Panc1 (cell line): ENCODE measurements around the gene CHMP5. TPM values are rescaled to one million over a fixed set of nuclear protein-coding genes. Genes with fewer than 3 reads are reported as not detected.

Experiments
- ATAC-seq: fragments of 200-7000 bp; cut with Tn5 transposase; 2 replicates; pipeline ENCODE4 v1.9.1; 2020; ENCODE audit warnings: mild to moderate bottlenecking, moderate library complexity
- BruUV-seq: library from RNA; stranded (reverse); fragments of 400-500 nt; replicated peaks from 2 replicates; lab custom pipeline; 2021; lab: Mats Ljungman, UMichigan
- CTCF ChIA-PET: fragments of 300-600 bp; sonication (Branson Sonifier 250); formaldehyde crosslinking; loops from one replicate; lab custom pipeline; 2022; ENCODE audit warnings: antibody characterized with exemption; lab: Charles Lee
- POLR2A ChIA-PET: fragments of 300-600 bp; sonication (Branson Sonifier 250); formaldehyde crosslinking; loops from one replicate; lab custom pipeline; 2022; ENCODE audit warnings: antibody characterized with exemption; lab: Charles Lee
- DNase-seq: peaks from one replicate; pipeline ENCODE4 v3.0.0-alpha.2; 2010; ENCODE audit warnings: low read depth, low spot score
- H3K27ac ChIP-seq: 2 replicates; pipeline ENCODE4 v1.5.1; 2011; ENCODE audit warnings: mild to moderate bottlenecking, low read length, inconsistent platforms
- H3K27me3 ChIP-seq: fragments of 200-500 bp; sonication (Bioruptor generic); 2 replicates; pipeline ENCODE4 v1.6.0; 2014; ENCODE audit warnings: low read length, inconsistent platforms; ENCODE audit not compliant: control insufficient read depth, insufficient read depth
- H3K36me3 ChIP-seq: fragments of 200-500 bp; sonication (Bioruptor generic); 2 replicates; pipeline ENCODE4 v1.5.1; 2014; ENCODE audit warnings: inconsistent platforms, mild to moderate bottlenecking, low read length, moderate library complexity; ENCODE audit not compliant: control insufficient read depth, insufficient read depth
- H3K4me1 ChIP-seq: 2 replicates; pipeline ENCODE4 v1.5.1; 2011; ENCODE audit warnings: inconsistent platforms, mild to moderate bottlenecking, low read length, moderate library complexity; ENCODE audit not compliant: control insufficient read depth, insufficient read depth
- H3K4me3 ChIP-seq, 2 experiments: 2 replicates each; pipeline ENCODE4 v1.5.1; 2011 to 2012; ENCODE audit warnings: low read depth in 2 of 2, low read length in 2 of 2, mild to moderate bottlenecking in 2 of 2, inconsistent platforms in 1 of 2, moderate library complexity in 1 of 2
- H3K9me3 ChIP-seq: fragments of 200-500 bp; sonication (Bioruptor generic); 2 replicates; pipeline ENCODE4 v1.5.1; 2014; ENCODE audit warnings: low read depth, mild to moderate bottlenecking, inconsistent platforms, low read length, moderate library complexity; ENCODE audit not compliant: control insufficient read depth, insufficient read depth
- CTCF ChIP-seq: fragments of 450-650 bp; IDR thresholded peaks from 2 replicates; pipeline ENCODE4 v1.5.1; 2017; ENCODE audit warnings: mild to moderate bottlenecking
- POLR2AphosphoS5 ChIP-seq: IDR thresholded peaks from 2 replicates; pipeline ENCODE4 v1.6.1; 2012; ENCODE audit warnings: mild to moderate bottlenecking, low read depth, low read length, moderate library complexity
- REST ChIP-seq, 2 experiments: IDR thresholded peaks; 2 replicates each; pipeline ENCODE4 v1.6.1; 2011 to 2012; ENCODE audit warnings: low read depth in 2 of 2, control low read depth in 1 of 2, low read length in 1 of 2, mild to moderate bottlenecking in 1 of 2, moderate library complexity in 1 of 2; ENCODE audit not compliant: insufficient read depth in 1 of 2
- SIN3A ChIP-seq: IDR thresholded peaks from 2 replicates; pipeline ENCODE4 v1.6.1; 2012; ENCODE audit warnings: low read depth, mild to moderate bottlenecking, low read length, moderate library complexity, borderline replicate concordance; ENCODE audit not compliant: insufficient read depth
- TCF7L2 ChIP-seq: IDR thresholded peaks from 2 replicates; pipeline ENCODE4 v1.6.1; 2011; ENCODE audit warnings: mild to moderate bottlenecking, low read depth, low read length, inconsistent platforms
- in situ Hi-C: cut with HindIII; loops from 2 replicates; pipeline ENCODE4 v1.10.0; 2016; ENCODE audit warnings: low sequenced_read_pairs, low pct_unique_long_range_greater_than_20kb
- intact Hi-C: fragments of 100-400 bp; cut with micrococcal nuclease; formaldehyde crosslinking; loops from one replicate; pipeline ENCODE4 v1.10.0; 2022; ENCODE audit not compliant: unreplicated experiment
- total RNA-seq: library from RNA; stranded (reverse); gene quantifications from one replicate; pipeline ENCODE4 v1.2.1, GENCODE V29; 2021; ENCODE audit not compliant: unreplicated experiment

The CHMP5 gene
- total RNA-seq, 1 experiment from 2014 or later, result 74.5 TPM

- ATAC-seq (peak; percentile 97), DNase-seq (peak; percentile 93)
- BruUV-seq, result no TSS peak
- Histone ChIP-seq H3K4me1 (peaks cover 30% of the 10 kb centered on the region), H3K27ac (peak within 1 kb of the TSS; percentile 99), H3K4me3 (peak within 1 kb of the TSS; percentile 60 to 91), H3K9me3 (no peaks in the 10 kb centered on the region), H3K36me3 (peaks cover 18% of the 10 kb centered on the region; the same call in 1 of the 2 replicates), H3K27me3 (no peaks in the 10 kb centered on the region)
- in situ Hi-C loops (no loop called here), intact Hi-C loops (no loop called here)
- POLR2A ChIA-PET, result interaction anchor here (0.5 to 0.7 kb wide), 7 partner anchors 12 to 183 kb away, joined by 3 to 18 read pairs (median 5); partner anchors contain the start of gene NOL6
- TF ChIP-seq CTCF, result no peak
- peak; percentile 88 for TF ChIP-seq SIN3A
- peak; percentile 31; the same call in 1 of the 2 replicates for TF ChIP-seq TCF7L2
- TF ChIP-seq REST (IDR thresholded peaks at IDR 0.05; ENCODE audit: insufficient read depth in 1 of 2, low read depth in 2 of 2, low read length in 1 of 2), result peak in 1 of 2 experiments; percentile 59; a peak in 1 of 4 replicates
- peak; percentile 98 for TF ChIP-seq POLR2AphosphoS5
- CTCF ChIA-PET, result interaction anchor here (0.6 to 0.7 kb wide), 3 partner anchors 157 to 183 kb away, joined by 5 to 20 read pairs (median 11); partner anchors contain the start of genes AQP3 and NOL6
Measured at GRCh38 chr9:33290247-33291030, 25.6 kb downstream of the CHMP5 start, which contains the start of gene NFX1. NFX1 (plus strand) TSS chr9:33290516; CDS start chr9:33290573, 57 bp downstream.

GRCh38 chr9:33291031-33291397 lies 26.2 kb downstream of the CHMP5 start:
- intact Hi-C loops, result no loop called here
- no peak for ATAC-seq

More at GRCh38 chr9:33291031-33291397, 26.2 kb downstream of the CHMP5 start:
- TF ChIP-seq SIN3A, result no peak
- no peak for TF ChIP-seq POLR2AphosphoS5
- no peak for TF ChIP-seq TCF7L2
- TF ChIP-seq CTCF, result no peak
- no peak for TF ChIP-seq REST (IDR thresholded peaks at IDR 0.05; ENCODE audit: insufficient read depth in 1 of 2, low read depth in 2 of 2, low read length in 1 of 2)
- CTCF ChIA-PET, result no interaction called here
- Histone ChIP-seq H3K9me3 (no peaks in the 10 kb centered on the region), H3K36me3 (peaks cover 21% of the 10 kb centered on the region; the same call in 1 of the 2 replicates), H3K4me3 (peak overlapping the region; percentile 60 to 91), H3K27ac (peak overlapping the region; percentile 99), H3K4me1 (peaks cover 30% of the 10 kb centered on the region), H3K27me3 (no peaks in the 10 kb centered on the region)
- no TSS peak for BruUV-seq
- in situ Hi-C loops, result no loop called here
- POLR2A ChIA-PET, result interaction anchor here (0.6 kb wide), 1 partner anchor 183 kb away, joined by 3 read pairs; the partner anchor contains the start of gene NOL6
- DNase-seq, result no peak
